KMS-11 (cell line): Measurements from ENCODE around the gene STMP1.

ENCODE experiments used
- H2AFZ ChIP-seq: fragments of 200-600 bp; sonication (generic); 2 replicates; pipeline ENCODE4 v1.6.1; 2016; ENCODE audit warnings: antibody characterized with exemption, mixed run types, low read depth
- H3K27ac ChIP-seq: fragments of 200-600 bp; sonication (generic); 2 replicates; pipeline ENCODE4 v1.6.1; 2016; ENCODE audit warnings: mild to moderate bottlenecking, mixed run types
- H3K27me3 ChIP-seq: fragments of 200-600 bp; sonication (generic); 2 replicates; pipeline ENCODE4 v1.6.1; 2017; ENCODE audit warnings: mild to moderate bottlenecking, low read depth, mixed run types, moderate library complexity; ENCODE audit not compliant: insufficient read depth
- H3K36me3 ChIP-seq: fragments of 200-600 bp; sonication (generic); 2 replicates; pipeline ENCODE4 v1.6.1; 2017; ENCODE audit warnings: mild to moderate bottlenecking, mixed run types; ENCODE audit not compliant: insufficient read depth
- H3K4me1 ChIP-seq: fragments of 200-600 bp; sonication (generic); 2 replicates; pipeline ENCODE4 v1.6.1; 2016; ENCODE audit warnings: mild to moderate bottlenecking, low read depth, mixed run types; ENCODE audit not compliant: poor library complexity, severe bottlenecking
- H3K4me2 ChIP-seq: fragments of 200-600 bp; sonication (generic); 2 replicates; pipeline ENCODE4 v1.7.0; 2016; ENCODE audit warnings: mild to moderate bottlenecking, mixed run types
- H3K4me3 ChIP-seq: fragments of 200-600 bp; sonication (generic); IDR thresholded peaks from 2 replicates; pipeline ENCODE4 v1.6.1; 2017; ENCODE audit warnings: low read depth, low read length, mixed read lengths; ENCODE audit not compliant: insufficient read depth
- H3K79me2 ChIP-seq: fragments of 200-600 bp; sonication (generic); 2 replicates; pipeline ENCODE4 v1.6.1; 2016; ENCODE audit warnings: low read depth, mixed run types; ENCODE audit not compliant: insufficient read depth
- H3K9ac ChIP-seq: fragments of 200-600 bp; sonication (generic); 2 replicates; pipeline ENCODE4 v1.6.1; 2016; ENCODE audit warnings: mild to moderate bottlenecking, mixed run types
- H4K20me1 ChIP-seq: fragments of 200-600 bp; sonication (generic); 2 replicates; pipeline ENCODE4 v1.6.1; 2016; ENCODE audit warnings: mild to moderate bottlenecking, mixed run types; ENCODE audit not compliant: insufficient read depth
- TF ChIP-seq, protein P1 (sequence below): fragments of 200-600 bp; sonication (generic); conservative IDR thresholded peaks from 2 replicates; pipeline ENCODE4 v1.6.1; 2017; ENCODE audit warnings: low read depth, mild to moderate bottlenecking, antibody characterized with exemption, low read length, moderate library complexity, mixed read lengths

Gene STMP1

DNA sequence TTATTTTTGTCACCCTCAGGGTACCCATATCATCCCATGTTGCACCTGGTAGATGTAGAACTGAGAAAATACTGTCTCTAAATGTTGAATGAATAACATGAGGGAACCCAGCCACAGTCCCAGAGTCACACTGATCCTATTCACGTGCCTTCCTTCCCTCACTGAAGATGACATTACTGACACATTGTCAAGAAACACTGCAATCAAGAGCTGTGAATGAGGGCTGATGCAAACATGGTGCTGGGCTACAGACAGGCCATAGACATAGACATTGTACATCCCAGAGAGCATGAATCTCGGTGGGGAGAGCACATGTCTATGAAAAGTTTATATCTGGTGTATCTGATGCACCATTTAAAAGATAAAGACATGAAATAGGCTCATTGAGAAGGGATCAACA is 55.9 kb downstream of the STMP1 start:
- H3K27ac ChIP-seq = no peak overlapping the region
- H3K9ac ChIP-seq = no peak overlapping the region
- no peaks in the 10 kb centered on the region for H3K4me1 ChIP-seq
- H2AFZ ChIP-seq = no peak overlapping the region
- H3K4me3 ChIP-seq = no peak overlapping the region
- TF ChIP-seq, protein P1, sequence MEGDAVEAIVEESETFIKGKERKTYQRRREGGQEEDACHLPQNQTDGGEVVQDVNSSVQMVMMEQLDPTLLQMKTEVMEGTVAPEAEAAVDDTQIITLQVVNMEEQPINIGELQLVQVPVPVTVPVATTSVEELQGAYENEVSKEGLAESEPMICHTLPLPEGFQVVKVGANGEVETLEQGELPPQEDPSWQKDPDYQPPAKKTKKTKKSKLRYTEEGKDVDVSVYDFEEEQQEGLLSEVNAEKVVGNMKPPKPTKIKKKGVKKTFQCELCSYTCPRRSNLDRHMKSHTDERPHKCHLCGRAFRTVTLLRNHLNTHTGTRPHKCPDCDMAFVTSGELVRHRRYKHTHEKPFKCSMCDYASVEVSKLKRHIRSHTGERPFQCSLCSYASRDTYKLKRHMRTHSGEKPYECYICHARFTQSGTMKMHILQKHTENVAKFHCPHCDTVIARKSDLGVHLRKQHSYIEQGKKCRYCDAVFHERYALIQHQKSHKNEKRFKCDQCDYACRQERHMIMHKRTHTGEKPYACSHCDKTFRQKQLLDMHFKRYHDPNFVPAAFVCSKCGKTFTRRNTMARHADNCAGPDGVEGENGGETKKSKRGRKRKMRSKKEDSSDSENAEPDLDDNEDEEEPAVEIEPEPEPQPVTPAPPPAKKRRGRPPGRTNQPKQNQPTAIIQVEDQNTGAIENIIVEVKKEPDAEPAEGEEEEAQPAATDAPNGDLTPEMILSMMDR = no peak
- no peaks in the 10 kb centered on the region for H4K20me1 ChIP-seq
- H3K27me3 ChIP-seq = no peaks in the 10 kb centered on the region
- no peak overlapping the region for H3K4me2 ChIP-seq
- H3K79me2 ChIP-seq = no peaks in the 10 kb centered on the region
- H3K36me3 ChIP-seq = no peaks in the 10 kb centered on the region

DNA sequence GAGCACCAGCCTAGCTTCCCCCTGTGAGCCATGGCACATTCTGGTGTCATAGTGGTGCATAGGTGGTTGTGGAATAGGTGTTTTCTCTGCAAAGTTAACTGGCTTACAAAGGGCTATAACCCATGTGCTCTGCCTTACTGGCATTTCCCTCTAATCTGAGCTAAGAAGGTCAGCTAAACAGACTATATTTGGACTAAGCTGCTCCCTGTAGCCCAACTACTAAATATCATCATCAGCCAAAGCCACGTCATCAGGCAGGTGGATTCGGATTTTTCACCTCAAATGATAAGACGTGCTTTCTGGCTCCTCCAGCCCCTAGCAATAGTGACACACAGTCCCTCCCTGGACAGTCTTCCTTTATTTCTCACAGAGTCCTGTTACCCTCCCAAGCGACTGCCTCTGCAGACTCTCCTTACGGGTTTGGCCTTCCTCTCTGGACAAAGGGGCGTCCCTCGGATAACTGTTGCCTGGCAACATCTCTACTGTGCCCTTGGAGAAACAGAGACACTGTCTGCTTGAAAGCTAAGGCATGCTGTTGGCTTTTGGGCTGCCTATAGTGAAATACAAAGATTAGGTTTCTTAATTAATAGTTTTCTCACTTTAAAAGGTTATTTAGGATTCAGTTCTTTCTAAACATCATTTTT is 56.6 kb downstream of the STMP1 start:
- H3K27me3 ChIP-seq = no peaks in the 10 kb centered on the region
- H3K27ac ChIP-seq = no peak overlapping the region
- no peak overlapping the region for H2AFZ ChIP-seq
- H3K36me3 ChIP-seq = no peaks in the 10 kb centered on the region
- no peak overlapping the region for H3K4me2 ChIP-seq
- H3K4me3 ChIP-seq = no peak overlapping the region
- H4K20me1 ChIP-seq = no peaks in the 10 kb centered on the region
- H3K4me1 ChIP-seq = no peaks in the 10 kb centered on the region
- no peak overlapping the region for H3K9ac ChIP-seq
- TF ChIP-seq, protein P1 = no peak
- H3K79me2 ChIP-seq = no peaks in the 10 kb centered on the region

DNA sequence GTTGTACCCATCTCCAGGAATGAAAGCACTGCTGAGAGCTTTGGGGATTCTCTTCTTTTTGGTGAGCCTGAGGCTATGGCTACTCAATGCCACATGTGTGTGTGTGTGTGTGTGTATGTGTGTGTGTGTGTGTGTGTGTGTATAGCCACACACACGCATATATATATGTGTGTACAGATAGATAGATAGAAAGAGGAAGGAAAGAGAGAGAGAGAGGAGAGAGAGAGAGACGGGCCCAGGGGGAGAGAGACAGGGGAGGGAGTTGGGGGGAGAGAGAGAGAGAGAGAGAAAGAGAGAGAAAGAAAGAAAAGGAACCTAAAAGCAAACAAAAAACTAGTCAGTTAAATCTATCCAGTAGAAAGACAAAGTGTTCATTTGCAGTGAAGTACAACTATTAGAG is 57.4 kb downstream of the STMP1 start:
- TF ChIP-seq, protein P1 = no peak
- no peaks in the 10 kb centered on the region for H3K27me3 ChIP-seq
- H2AFZ ChIP-seq = no peak overlapping the region
- H3K9ac ChIP-seq = no peak overlapping the region
- no peaks in the 10 kb centered on the region for H3K79me2 ChIP-seq
- no peaks in the 10 kb centered on the region for H3K4me1 ChIP-seq
- H3K4me2 ChIP-seq = no peak overlapping the region
- H3K36me3 ChIP-seq = no peaks in the 10 kb centered on the region
- H4K20me1 ChIP-seq = no peaks in the 10 kb centered on the region
- H3K4me3 ChIP-seq = no peak overlapping the region
- no peak overlapping the region for H3K27ac ChIP-seq

DNA sequence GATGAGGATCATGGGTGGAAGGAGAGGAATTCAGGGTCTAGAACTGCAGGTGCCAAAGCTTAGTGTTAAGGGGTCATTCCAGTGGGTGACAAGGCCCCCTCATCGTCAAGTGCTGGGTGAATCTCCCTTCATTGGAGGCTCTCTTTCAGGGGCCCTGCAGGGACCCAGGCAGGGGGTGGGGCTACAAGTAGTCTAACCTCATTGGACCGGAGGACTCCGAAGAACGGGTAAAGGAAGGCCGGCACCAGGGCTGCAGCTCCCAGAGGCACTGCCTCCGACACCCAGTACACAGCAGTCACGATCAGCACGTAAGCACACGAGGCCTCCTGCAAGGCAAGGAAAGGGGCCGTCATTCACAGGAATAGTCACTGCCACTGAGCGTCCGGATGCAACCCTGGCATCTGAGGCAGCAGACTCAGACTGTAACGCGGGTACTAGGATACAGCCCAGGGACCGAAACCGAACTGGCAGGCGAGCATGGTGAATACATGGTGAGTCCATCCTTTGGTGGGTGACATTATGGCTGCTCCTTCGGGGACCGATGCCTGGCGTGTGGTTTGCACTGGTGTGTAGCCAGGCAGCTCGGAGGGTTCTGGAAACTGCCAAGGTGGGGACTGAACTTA is 59.0 kb downstream of the STMP1 start:
- H3K4me1 ChIP-seq = no peaks in the 10 kb centered on the region
- H3K9ac ChIP-seq = no peak overlapping the region
- H2AFZ ChIP-seq = no peak overlapping the region
- no peak overlapping the region for H3K4me2 ChIP-seq
- TF ChIP-seq, protein P1 = no peak
- no peak overlapping the region for H3K4me3 ChIP-seq
- H4K20me1 ChIP-seq = no peaks in the 10 kb centered on the region
- H3K27me3 ChIP-seq = no peaks in the 10 kb centered on the region
- no peaks in the 10 kb centered on the region for H3K79me2 ChIP-seq
- no peaks in the 10 kb centered on the region for H3K36me3 ChIP-seq
- no peak overlapping the region for H3K27ac ChIP-seq
